ENCODE results near the gene PAWR.

- TF ChIP-seq CTCF (IDR thresholded peaks at IDR 0.05) (no peak), POLR2A (IDR thresholded peaks at IDR 0.05) (no peak)
Measured at GRCh38 chr12:79687711-79688260, 3.0 kb downstream of the PAWR start.

All from Peyer's patch (tissue), 4 donors.